SIG-M5 treated with dmso at 0.1 percent for 504 hours (cell line): ENCODE results near the gene CD151.

Experiments used
- DNase-seq: peaks from one replicate; lab custom pipeline; 2025; ENCODE audit not compliant: unreplicated experiment; lab: John Stamatoyannopoulos, UW

CD151 gene

DNA sequence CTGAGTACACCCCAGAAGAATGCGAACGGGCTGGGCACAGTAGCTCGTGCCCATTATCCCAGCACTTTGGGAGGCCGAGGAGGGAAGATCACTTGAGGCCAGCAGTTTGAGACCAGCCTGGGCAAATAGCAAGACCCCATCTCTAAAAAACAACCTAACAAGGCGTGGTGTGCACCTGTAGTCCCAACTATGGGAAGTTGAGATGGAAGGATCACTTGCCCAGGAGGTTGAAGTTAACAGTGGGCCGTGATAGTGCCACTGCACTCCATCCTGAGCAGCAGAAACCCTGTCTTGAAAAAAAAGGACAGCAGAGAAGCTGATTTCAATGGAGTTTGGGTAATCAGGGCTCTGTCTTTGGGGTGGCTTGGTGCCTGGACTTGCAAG is 19.7 kb upstream of the CD151 start:
- no peak for DNase-seq

- no peak for DNase-seq
These were observed 19.2 kb upstream of the CD151 start for GRCh38 chr11:813456-814096.

DNA sequence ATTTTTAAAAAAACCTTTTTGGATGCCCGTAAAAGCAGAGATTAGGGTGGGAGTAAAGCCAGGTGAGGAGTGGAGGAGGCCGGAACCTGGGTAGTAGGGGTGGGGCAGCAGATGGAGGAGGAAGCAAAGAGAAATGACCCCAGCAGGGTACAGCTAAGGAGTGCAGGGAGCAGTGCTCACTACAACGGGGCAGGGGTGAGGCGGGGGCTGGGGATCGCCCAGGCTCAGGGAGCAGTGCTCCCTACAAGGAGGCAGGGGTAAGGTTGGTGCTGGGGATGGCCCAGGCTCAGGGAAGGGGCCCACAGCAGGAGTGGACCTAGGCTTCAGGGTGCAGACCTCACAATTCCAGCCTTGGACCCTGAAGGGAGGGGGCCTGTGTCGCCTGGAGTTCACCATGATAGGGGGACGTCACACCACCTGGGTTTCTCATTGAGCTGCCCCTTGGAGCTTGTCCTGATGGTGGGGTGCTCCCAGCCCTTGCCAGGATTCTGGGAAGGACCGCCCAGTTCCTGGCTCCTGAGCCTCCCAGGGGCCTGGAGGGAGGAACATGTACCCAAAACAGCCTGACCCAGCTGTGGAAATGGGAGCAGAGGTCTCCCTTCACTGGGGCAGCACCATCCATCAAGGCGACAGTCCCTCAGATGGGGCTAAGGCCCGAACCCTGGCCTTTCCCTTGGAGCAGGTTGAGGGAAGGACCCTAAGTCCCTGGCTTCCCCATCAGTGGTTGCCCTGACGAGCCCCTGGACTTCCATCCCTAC is 16.9 kb upstream of the CD151 start:
- DNase-seq = no peak

DNA sequence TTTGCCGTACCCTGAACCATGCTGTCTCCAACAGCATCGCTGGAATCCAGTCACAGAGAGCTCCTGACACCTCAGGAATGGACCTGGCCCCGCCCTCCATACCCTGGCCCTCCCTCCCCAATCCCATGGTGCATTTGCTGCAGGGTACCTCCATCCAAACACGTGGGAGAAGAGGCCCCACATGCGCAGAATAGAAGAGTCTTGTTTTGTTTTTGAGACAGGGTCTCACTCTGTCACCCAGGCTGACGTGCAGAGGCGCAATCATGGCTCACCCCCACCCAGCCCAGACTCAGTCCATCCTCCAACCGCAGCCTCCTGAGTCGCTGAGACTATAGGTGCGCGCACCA is 16.3 kb upstream of the CD151 start:
- DNase-seq = no peak

- no peak for DNase-seq
These were observed 14.2 kb upstream of the CD151 start, which contains the start of gene PNPLA2 for GRCh38 chr11:818396-819128. TSS of gene PNPLA2 (plus strand) at chr11:818914. CDS start at chr11:819719, 805 bp downstream.

- peak; percentile 82 for DNase-seq
These were observed 13.4 kb upstream of the CD151 start for GRCh38 chr11:819129-819931.

DNA sequence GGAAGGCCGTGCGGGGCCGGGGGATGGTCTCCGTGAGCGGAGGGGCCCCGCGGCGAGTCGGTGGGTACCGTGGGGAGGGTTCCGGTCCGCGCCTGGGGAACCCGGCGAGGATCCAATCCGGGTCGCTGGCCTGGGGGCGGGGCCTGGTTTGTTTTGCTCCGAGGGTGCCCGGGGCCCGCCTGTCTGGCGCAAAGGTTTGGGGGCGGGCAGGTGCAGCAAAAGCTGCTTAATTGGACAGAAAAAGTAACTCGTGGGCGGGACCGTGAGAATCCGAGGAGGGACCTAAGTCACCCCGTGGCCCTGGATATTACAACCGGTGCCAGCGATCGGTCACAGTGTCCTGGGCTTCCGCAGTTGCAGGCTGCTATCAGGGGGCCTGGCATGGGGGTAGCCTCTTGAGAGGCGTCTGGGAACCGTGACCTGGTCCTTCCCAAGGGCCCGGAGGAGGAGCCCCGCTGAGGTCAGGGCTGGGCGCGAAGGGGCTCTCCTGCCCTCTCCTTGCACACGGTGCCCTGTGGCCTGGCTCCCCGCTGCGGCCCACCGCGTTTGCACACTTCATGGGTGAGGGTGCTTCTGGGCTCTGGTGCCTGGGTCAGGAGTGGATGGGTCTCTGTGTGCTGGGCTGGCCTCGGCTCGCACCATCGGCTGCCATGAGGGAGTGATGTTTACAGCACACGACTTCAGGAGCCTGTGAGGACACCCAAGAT is 12.7 kb upstream of the CD151 start:
- DNase-seq = peak; percentile 84

- DNase-seq = no peak
These were observed 11.9 kb upstream of the CD151 start for GRCh38 chr11:820655-821511.

DNA sequence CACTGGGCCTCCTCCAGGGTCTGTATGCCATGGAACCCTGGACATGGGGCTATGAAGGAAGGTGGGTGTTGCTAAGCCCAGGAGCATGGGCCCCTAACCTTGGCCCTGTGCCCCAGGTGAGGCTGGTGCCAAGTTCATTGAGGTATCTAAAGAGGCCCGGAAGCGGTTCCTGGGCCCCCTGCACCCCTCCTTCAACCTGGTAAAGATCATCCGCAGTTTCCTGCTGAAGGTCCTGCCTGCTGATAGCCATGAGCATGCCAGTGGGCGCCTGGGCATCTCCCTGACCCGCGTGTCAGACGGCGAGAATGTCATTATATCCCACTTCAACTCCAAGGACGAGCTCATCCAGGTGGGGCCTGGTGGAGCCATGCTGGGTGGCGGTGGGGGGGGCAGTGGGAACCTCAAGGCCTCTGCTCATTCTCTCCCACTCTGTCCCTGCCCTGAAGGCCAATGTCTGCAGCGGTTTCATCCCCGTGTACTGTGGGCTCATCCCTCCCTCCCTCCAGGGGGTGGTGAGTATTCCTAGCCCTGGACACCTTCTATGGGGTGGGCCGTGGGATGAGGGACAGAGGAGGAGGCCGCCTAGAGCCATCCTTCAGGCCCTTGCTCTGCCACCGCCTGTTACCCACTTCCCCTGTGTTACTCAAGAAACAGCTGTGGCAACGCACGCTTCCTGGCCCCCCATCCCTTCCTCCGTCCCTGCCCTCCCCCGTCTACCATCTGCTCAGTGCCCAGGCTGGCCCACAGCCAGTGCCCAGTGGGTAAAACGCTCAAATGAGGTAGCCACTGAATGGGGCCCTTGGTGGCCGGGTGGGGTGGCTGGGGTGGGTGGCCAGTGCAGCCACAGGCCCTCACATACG is 11.0 kb upstream of the CD151 start:
- no peak for DNase-seq

GRCh38 chr11:823441-824291 is 9.1 kb upstream of the CD151 start:
- DNase-seq = no peak

GRCh38 chr11:824292-824880 is 8.4 kb upstream of the CD151 start:
- DNase-seq = no peak

GRCh38 chr11:824942-825341 is 7.8 kb upstream of the CD151 start:
- no peak for DNase-seq

DNA sequence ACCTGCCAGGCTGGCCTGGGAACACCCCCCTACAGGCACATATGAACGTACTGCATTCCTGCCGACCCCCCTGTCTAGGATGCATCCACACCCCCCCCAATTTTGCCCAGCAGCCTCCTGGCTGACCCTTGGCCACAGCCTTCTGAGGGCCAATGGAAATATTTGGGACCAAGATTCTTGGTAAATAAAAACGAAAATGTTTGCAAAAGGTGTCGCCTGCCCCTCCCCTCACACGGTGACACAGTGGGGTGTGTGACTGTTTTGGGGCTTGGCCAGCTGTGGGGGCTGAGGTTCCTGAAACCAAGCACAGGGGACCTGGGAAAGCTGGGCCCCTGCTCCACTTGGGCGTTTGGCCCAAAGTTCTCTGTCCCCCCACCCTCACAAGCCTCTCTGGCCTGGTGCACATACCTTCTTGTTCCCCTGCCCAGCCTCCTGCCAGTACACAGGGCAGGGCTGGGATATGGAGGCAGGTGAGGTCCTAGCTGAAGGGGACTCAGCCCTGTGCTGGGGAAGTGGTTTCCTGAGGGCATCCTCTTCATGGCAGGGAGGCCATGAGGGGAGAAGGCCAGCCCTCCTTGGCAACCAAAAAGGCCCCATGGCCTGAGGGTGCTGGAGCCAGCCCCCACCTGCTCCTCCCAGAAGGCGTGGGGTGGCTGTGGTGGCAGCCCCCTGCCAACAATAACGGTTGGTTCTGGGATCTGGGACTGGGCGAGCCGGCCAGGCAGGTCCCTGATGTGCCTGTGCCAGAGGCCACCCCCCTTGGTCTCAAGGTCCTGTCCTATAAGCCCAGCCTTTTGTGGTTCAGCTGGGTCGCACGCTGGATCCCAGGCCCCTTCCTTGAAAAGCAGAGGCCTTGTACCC is 7.2 kb upstream of the CD151 start:
- no peak for DNase-seq

DNA sequence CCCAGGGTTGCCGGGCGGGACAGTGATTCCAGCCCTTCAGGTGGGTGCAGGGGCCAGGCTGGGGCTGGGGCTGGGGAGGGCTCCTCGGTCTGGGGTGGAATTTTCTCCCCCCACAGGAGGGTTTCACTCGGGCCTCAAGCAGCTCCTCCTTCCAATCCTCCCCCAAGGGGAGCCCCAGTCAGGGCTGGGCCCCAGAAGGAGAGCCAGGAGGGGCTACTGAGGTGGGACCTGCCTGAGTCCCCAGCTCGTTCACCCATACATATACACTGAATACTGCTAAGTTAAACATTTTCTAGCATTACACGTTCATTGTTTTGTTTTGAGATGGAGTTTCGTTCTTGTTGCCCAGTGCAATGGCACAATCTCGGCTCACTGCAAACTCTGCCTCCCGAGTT is 6.5 kb upstream of the CD151 start:
- no peak for DNase-seq

DNA sequence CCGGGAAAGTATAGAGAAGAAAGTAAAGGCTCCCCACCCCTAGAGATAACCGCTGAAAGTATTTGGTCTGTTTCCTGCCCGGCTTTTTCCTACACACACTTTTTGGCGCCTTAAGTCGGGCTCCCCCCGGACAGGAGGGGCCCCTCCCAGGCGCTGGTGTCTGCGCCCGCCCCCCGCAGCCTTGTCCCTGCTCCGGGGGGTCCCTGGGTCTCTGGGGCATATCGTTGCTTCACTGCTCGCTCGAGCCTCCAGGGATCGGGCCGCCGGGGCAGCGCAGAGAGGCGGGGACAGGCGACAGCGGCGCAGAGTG is 6.0 kb upstream of the CD151 start:
- no peak for DNase-seq

GRCh38 chr11:827146-827896 is 5.4 kb upstream of the CD151 start:
- DNase-seq = no peak
